ENCODE data around the gene MEIS1. TPM values are rescaled to one million over a fixed set of nuclear protein-coding genes. Genes with fewer than 3 reads are reported as not detected.

Gene MEIS1
- total and polyA plus RNA-seq, 2 donors (not counting 1 experiment from before 2014, with no cell fraction given): 48.3 to 139 TPM

GRCh38 chr2:66573416-66573815 lies 138.5 kb downstream of the MEIS1 start:
- peak overlapping the region in 2 of 4 experiments; percentile 45 to 48 for H3K4me3 ChIP-seq (replicated peaks in 1 of 4; ENCODE audit: control extremely low read depth in 1 of 4, insufficient read depth in 1 of 4, low read depth in 3 of 4, low read length in 4 of 4)

GRCh38 chr2:66573821-66574233 lies 138.9 kb downstream of the MEIS1 start:
- H3K36me3 ChIP-seq (ENCODE audit: control insufficient read depth, insufficient read depth, low read length): peaks cover 6% of the 10 kb centered on the region
- DNase-seq (ENCODE audit: low read depth in 2 of 2): peak; percentile 24 to 53
- peak overlapping the region; percentile 83 for H3K27ac ChIP-seq (ENCODE audit: insufficient read depth, low read length)
- H3K4me2 ChIP-seq (ENCODE audit: extremely low read depth, insufficient read depth, low read length): peak overlapping the region; percentile 83
- H4K20me1 ChIP-seq (ENCODE audit: control insufficient read depth, extremely low read depth, insufficient read depth, low read length): no peaks in the 10 kb centered on the region
- peaks cover 27% of the 10 kb centered on the region for H3K4me1 ChIP-seq (ENCODE audit: control insufficient read depth, extremely low read depth, insufficient read depth, low read length)
- H3K4me3 ChIP-seq (replicated peaks in 1 of 4; ENCODE audit: control extremely low read depth in 1 of 4, insufficient read depth in 1 of 4, low read depth in 3 of 4, low read length in 4 of 4): peak overlapping the region; percentile 37 to 48 (median 43)
- TF ChIP-seq EZH2 (IDR thresholded peaks at IDR 0.05; ENCODE audit: low read length, missing control alignments) (no peak), CTCF (conservative IDR thresholded peaks at IDR 0.05 in 1 of 2, IDR thresholded peaks at IDR 0.05 in 1 of 2; ENCODE audit: low read depth in 1 of 2, low read length in 2 of 2) (no peak)
- H2AFZ ChIP-seq (ENCODE audit: low read length): no peak overlapping the region
- no peaks in the 10 kb centered on the region for H3K9me3 ChIP-seq (ENCODE audit: control insufficient read depth, insufficient read depth, low read depth, low read length)
- H3K79me2 ChIP-seq (ENCODE audit: control insufficient read depth, insufficient read depth, low read length): peaks cover 43% of the 10 kb centered on the region
- H3K9ac ChIP-seq (ENCODE audit: insufficient read depth, low read length): peak overlapping the region; percentile 57
- no peaks in the 10 kb centered on the region for H3K27me3 ChIP-seq (ENCODE audit: control insufficient read depth, insufficient read depth, low read length)

More at GRCh38 chr2:66573416-66573815, 138.5 kb downstream of the MEIS1 start:
- no peak for DNase-seq (ENCODE audit: low read depth in 2 of 2)
- Histone ChIP-seq H4K20me1 (ENCODE audit: control insufficient read depth, extremely low read depth, insufficient read depth, low read length) (no peaks in the 10 kb centered on the region), H3K4me2 (ENCODE audit: extremely low read depth, insufficient read depth, low read length) (peak overlapping the region; percentile 83), H3K27ac (ENCODE audit: insufficient read depth, low read length) (peak overlapping the region; percentile 83), H3K36me3 (ENCODE audit: control insufficient read depth, insufficient read depth, low read length) (peaks cover 9% of the 10 kb centered on the region), H3K9ac (ENCODE audit: insufficient read depth, low read length) (no peak overlapping the region), H3K4me1 (ENCODE audit: control insufficient read depth, extremely low read depth, insufficient read depth, low read length) (peaks cover 30% of the 10 kb centered on the region), H3K9me3 (ENCODE audit: control insufficient read depth, insufficient read depth, low read depth, low read length) (no peaks in the 10 kb centered on the region), H2AFZ (ENCODE audit: low read length) (no peak overlapping the region), H3K79me2 (ENCODE audit: control insufficient read depth, insufficient read depth, low read length) (peaks cover 40% of the 10 kb centered on the region), H3K27me3 (ENCODE audit: control insufficient read depth, insufficient read depth, low read length) (no peaks in the 10 kb centered on the region)
- TF ChIP-seq CTCF (conservative IDR thresholded peaks at IDR 0.05 in 1 of 2, IDR thresholded peaks at IDR 0.05 in 1 of 2; ENCODE audit: low read depth in 1 of 2, low read length in 2 of 2) (no peak), EZH2 (IDR thresholded peaks at IDR 0.05; ENCODE audit: low read length, missing control alignments) (no peak)

- H3K9me3 ChIP-seq (ENCODE audit: control insufficient read depth, insufficient read depth, low read depth, low read length): no peaks in the 10 kb centered on the region
- H3K27ac ChIP-seq (ENCODE audit: insufficient read depth, low read length): peak overlapping the region; percentile 91
- H3K36me3 ChIP-seq (ENCODE audit: control insufficient read depth, insufficient read depth, low read length): peaks cover 4% of the 10 kb centered on the region
- peaks cover 17% of the 10 kb centered on the region for H3K4me1 ChIP-seq (ENCODE audit: control insufficient read depth, extremely low read depth, insufficient read depth, low read length)
- H3K4me3 ChIP-seq (replicated peaks in 1 of 4; ENCODE audit: control extremely low read depth in 1 of 4, insufficient read depth in 1 of 4, low read depth in 3 of 4, low read length in 4 of 4): peak overlapping the region; percentile 61 to 75 (median 64)
- peak overlapping the region; percentile 68 for H3K9ac ChIP-seq (ENCODE audit: insufficient read depth, low read length)
- H3K4me2 ChIP-seq (ENCODE audit: extremely low read depth, insufficient read depth, low read length): peak overlapping the region; percentile 99
- no peaks in the 10 kb centered on the region for H3K27me3 ChIP-seq (ENCODE audit: control insufficient read depth, insufficient read depth, low read length)
- H2AFZ ChIP-seq (ENCODE audit: low read length): no peak overlapping the region
- H3K79me2 ChIP-seq (ENCODE audit: control insufficient read depth, insufficient read depth, low read length): peaks cover 42% of the 10 kb centered on the region
- TF ChIP-seq CTCF (conservative IDR thresholded peaks at IDR 0.05 in 1 of 2, IDR thresholded peaks at IDR 0.05 in 1 of 2; ENCODE audit: low read depth in 1 of 2, low read length in 2 of 2) (peak; percentile 54 to 58), EZH2 (IDR thresholded peaks at IDR 0.05; ENCODE audit: low read length, missing control alignments) (no peak)
- DNase-seq (ENCODE audit: low read depth in 2 of 2): peak; percentile 88 to 93
- no peaks in the 10 kb centered on the region for H4K20me1 ChIP-seq (ENCODE audit: control insufficient read depth, extremely low read depth, insufficient read depth, low read length)
Observed at GRCh38 chr2:66574701-66575624, 140.0 kb downstream of the MEIS1 start.
